IMR-90 (cell line): ENCODE data around the gene HSPB9. TPM values are rescaled to one million over a fixed set of nuclear protein-coding genes. Genes with fewer than 3 reads are reported as not detected.

ENCODE experiments used
- ATAC-seq: fragments of 200-7000 bp; cut with Tn5 transposase; 2 replicates; pipeline ENCODE4 v1.9.1; 2020; ENCODE audit warnings: low read depth, mild to moderate bottlenecking, moderate library complexity
- BruUV-seq: library from RNA; stranded (reverse); fragments of 400-500 nt; replicated peaks from 2 replicates; lab custom pipeline; 2021; lab: Mats Ljungman, UMichigan
- CTCF ChIA-PET: fragments of 300-600 bp; formaldehyde crosslinking; extraction: SDS; loops from one replicate; lab custom pipeline; 2021; ENCODE audit warnings: antibody characterized with exemption; lab: Yijun Ruan, JAX
- POLR2A ChIA-PET: fragments of 300-600 bp; sonication (Branson Sonifier 250); formaldehyde crosslinking; loops from one replicate; lab custom pipeline; 2022; ENCODE audit warnings: antibody characterized with exemption; ENCODE audit not compliant: unreplicated experiment; lab: Charles Lee
- DNase-seq: peaks from one replicate; pipeline ENCODE4 v3.0.0; 2013
- H2AFZ ChIP-seq: replicated peaks from 2 replicates; pipeline ENCODE3; 2013; ENCODE audit warnings: low read length, mild to moderate bottlenecking; ENCODE audit not compliant: poor library complexity
- H2AK5ac ChIP-seq: 2 replicates; pipeline ENCODE4 v1.6.1; 2013; ENCODE audit warnings: low read depth, low read length, inconsistent platforms
- H2AK9ac ChIP-seq: replicated peaks from 2 replicates; pipeline ENCODE3; 2013; ENCODE audit warnings: mild to moderate bottlenecking, low read depth, low read length, moderate library complexity; ENCODE audit not compliant: poor library complexity
- H2BK120ac ChIP-seq: 2 replicates; pipeline ENCODE4 v1.6.1; 2013; ENCODE audit warnings: low read depth, low read length, inconsistent platforms
- H2BK15ac ChIP-seq: 3 replicates; pipeline ENCODE4 v1.6.1; 2013; ENCODE audit warnings: low read depth, low read length, inconsistent platforms
- H2BK20ac ChIP-seq: 2 replicates; pipeline ENCODE4 v1.6.1; 2013; ENCODE audit warnings: low read depth, mild to moderate bottlenecking, inconsistent platforms, low read length, moderate library complexity
- H2BK5ac ChIP-seq: 2 replicates; pipeline ENCODE4 v1.6.1; 2013; ENCODE audit warnings: mild to moderate bottlenecking, low read depth, low read length, inconsistent platforms; ENCODE audit not compliant: poor library complexity, severe bottlenecking
- H3K14ac ChIP-seq: replicated peaks from 2 replicates; pipeline ENCODE4 v1.6.1; 2013; ENCODE audit warnings: low read depth, low read length, inconsistent platforms
- H3K18ac ChIP-seq: 2 replicates; pipeline ENCODE4 v1.6.1; 2013; ENCODE audit warnings: low read depth, low read length, control low read depth
- H3K23ac ChIP-seq: 2 replicates; pipeline ENCODE4 v1.6.1; 2013; ENCODE audit warnings: low read depth, low read length, inconsistent platforms
- H3K27ac ChIP-seq: 2 replicates; pipeline ENCODE4 v1.5.1; 2013; ENCODE audit warnings: mild to moderate bottlenecking, control low read depth, low read length; ENCODE audit not compliant: insufficient read depth
- H3K27me3 ChIP-seq: 2 replicates; pipeline ENCODE4 v1.6.1; 2013; ENCODE audit warnings: low read length; ENCODE audit not compliant: control insufficient read depth, insufficient read depth
- H3K36me3 ChIP-seq: 2 replicates; pipeline ENCODE4 v1.6.1; 2013; ENCODE audit warnings: low read length, mixed read lengths; ENCODE audit not compliant: control insufficient read depth, insufficient read depth
- H3K4ac ChIP-seq: 2 replicates; pipeline ENCODE4 v1.6.1; 2013; ENCODE audit warnings: low read depth, low read length, inconsistent platforms
- H3K4me1 ChIP-seq: 2 replicates; pipeline ENCODE4 v1.6.1; 2013; ENCODE audit warnings: low read length, mixed read lengths; ENCODE audit not compliant: control insufficient read depth, insufficient read depth
- H3K4me2 ChIP-seq: 2 replicates; pipeline ENCODE4 v1.6.1; 2013; ENCODE audit warnings: low read depth, mild to moderate bottlenecking, control low read depth, low read length, moderate library complexity
- H3K4me3 ChIP-seq: 2 replicates; pipeline ENCODE4 v1.5.1; 2013; ENCODE audit warnings: low read depth, mild to moderate bottlenecking, control low read depth, low read length, moderate library complexity; ENCODE audit not compliant: insufficient read depth
- H3K56ac ChIP-seq: 2 replicates; pipeline ENCODE4 v1.6.1; 2013; ENCODE audit warnings: low read length, inconsistent platforms; ENCODE audit not compliant: insufficient read depth; ENCODE audit errors: extremely low read depth
- H3K79me1 ChIP-seq, 2 experiments: 2 replicates each; pipeline ENCODE4 v1.6.1; 2013; ENCODE audit warnings: low read length in 2 of 2, inconsistent platforms in 1 of 2, low read depth in 1 of 2
- H3K9ac ChIP-seq: 2 replicates; pipeline ENCODE4 v1.6.1; 2013; ENCODE audit warnings: low read depth, low read length, control low read depth
- H3K9me1 ChIP-seq: 2 replicates; pipeline ENCODE4 v1.6.1; 2013; ENCODE audit warnings: low read length, inconsistent platforms; ENCODE audit not compliant: insufficient read depth
- H3K9me3 ChIP-seq: 2 replicates; pipeline ENCODE4 v1.6.1; 2013; ENCODE audit warnings: low read length; ENCODE audit not compliant: control insufficient read depth, insufficient read depth
- H4K20me1 ChIP-seq: 2 replicates; pipeline ENCODE4 v1.6.1; 2013; ENCODE audit warnings: low read length, inconsistent platforms; ENCODE audit not compliant: insufficient read depth
- H4K5ac ChIP-seq: 2 replicates; pipeline ENCODE4 v1.6.1; 2013; ENCODE audit warnings: mild to moderate bottlenecking, low read depth, low read length, control low read depth
- H4K8ac ChIP-seq, 2 experiments: 2 replicates each; pipeline ENCODE4 v1.6.1; 2013; ENCODE audit warnings: low read depth in 2 of 2, low read length in 2 of 2, control low read depth in 1 of 2, inconsistent platforms in 1 of 2
- H4K91ac ChIP-seq: 2 replicates; pipeline ENCODE4 v1.6.1; 2013; ENCODE audit warnings: low read depth, low read length, inconsistent platforms; ENCODE audit not compliant: insufficient read depth
- BHLHE40 ChIP-seq: fragments of 150-350 bp; IDR thresholded peaks from 2 replicates; pipeline ENCODE4 v1.6.1; 2016; ENCODE audit warnings: mild to moderate bottlenecking, low read depth, low read length
- CEBPB ChIP-seq: IDR thresholded peaks from 2 replicates; pipeline ENCODE4 v1.6.1; 2012; ENCODE audit warnings: low read depth, low read length, improper control_type of control experiment
- CHD1 ChIP-seq: IDR thresholded peaks from 2 replicates; pipeline ENCODE4 v1.6.1; 2012; ENCODE audit warnings: low read depth, low read length, improper control_type of control experiment
- FOS ChIP-seq: fragments of 150-350 bp; IDR thresholded peaks from 2 replicates; pipeline ENCODE4 v1.6.1; 2016; ENCODE audit warnings: low read depth, low read length
- MAFK ChIP-seq: IDR thresholded peaks from 2 replicates; pipeline ENCODE4 v1.6.1; 2012; ENCODE audit warnings: low read depth, low read length, improper control_type of control experiment
- MXI1 ChIP-seq: IDR thresholded peaks from 2 replicates; pipeline ENCODE4 v1.6.1; 2012; ENCODE audit warnings: low read depth, mild to moderate bottlenecking, low read length, moderate library complexity, borderline replicate concordance
- NFE2L2 ChIP-seq: fragments of 150-350 bp; IDR thresholded peaks from 2 replicates; pipeline ENCODE4 v1.6.1; 2016; ENCODE audit warnings: low read depth, mild to moderate bottlenecking, low read length
- POLR2A ChIP-seq: IDR thresholded peaks from 2 replicates; pipeline ENCODE4 v1.6.1; 2012; ENCODE audit warnings: mild to moderate bottlenecking, low read depth, low read length
- RAD21 ChIP-seq: IDR thresholded peaks from 2 replicates; pipeline ENCODE4 v1.6.1; 2012; ENCODE audit warnings: low read length, improper control_type of control experiment
- RFX5 ChIP-seq: IDR thresholded peaks from 2 replicates; pipeline ENCODE4 v1.8.0; 2012; ENCODE audit warnings: low read depth, mild to moderate bottlenecking, low read length, moderate library complexity
- SMC3 ChIP-seq: fragments of 150-350 bp; IDR thresholded peaks from 2 replicates; pipeline ENCODE4 v1.6.1; 2016; ENCODE audit warnings: low read depth, mild to moderate bottlenecking, antibody characterized with exemption, low read length, moderate library complexity
- WGBS, 2 experiments: methylation state at CpG; one replicate each; pipeline versions ENCODE4 v1.1.5 to v1.1.7; 2013; ENCODE audit warnings: missing lambda C conversion rate in 2 of 2; ENCODE audit not compliant: insufficient read length in 1 of 2; ENCODE audit errors: extremely low coverage in 2 of 2; 5-methylcytosine and 5-hydroxymethylcytosine counted together
- dilution Hi-C: fragments of 300-500 bp; cut with HindIII; formaldehyde crosslinking; loops from one replicate; pipeline ENCODE4 v1.14.3; 2018; ENCODE audit warnings: low sequenced_read_pairs; ENCODE audit not compliant: unreplicated experiment
- in situ Hi-C: fragments of 300-500 bp; cut with MboI; formaldehyde crosslinking; loops from 3 replicates; pipeline ENCODE4 v1.14.3; 2019; ENCODE audit warnings: low sequenced_read_pairs, inconsistent platforms, mixed read lengths
- intact Hi-C: fragments of 100-400 bp; cut with micrococcal nuclease; formaldehyde crosslinking; loops from 2 replicates; pipeline ENCODE4 v1.10.0; 2022
- polyA plus RNA-seq, 3 experiments: library from polyadenylated mRNA; depleted of rRNA; stranded (reverse); fragments of >200 nt; gene quantifications; 2 replicates each; pipeline ENCODE4 v1.2.3, GENCODE V29; 2012; ENCODE audit warnings: low replicate concordance in 1 of 3
- total RNA-seq: library from RNA; depleted of rRNA; stranded (reverse); fragments of >200 nt; gene quantifications from 2 replicates; pipeline ENCODE4 v1.2.3, GENCODE V29; 2012
- TF ChIP-seq, protein P1 (sequence below): fragments of 150-350 bp; IDR thresholded peaks from 2 replicates; pipeline ENCODE4 v1.6.1; 2017; ENCODE audit warnings: mild to moderate bottlenecking, antibody characterized with exemption, low read length, low read depth
- TF ChIP-seq, protein P2 (sequence below): conservative IDR thresholded peaks from 2 replicates; pipeline ENCODE4 v1.5.1; 2012; ENCODE audit warnings: mild to moderate bottlenecking, low read depth, low read length, improper control_type of control experiment
- TF ChIP-seq, protein P3 (sequence below): fragments of 150-350 bp; IDR thresholded peaks from 2 replicates; pipeline ENCODE4 v1.6.1; 2016; ENCODE audit warnings: low read depth, mild to moderate bottlenecking, low read length, moderate library complexity, borderline replicate concordance

Gene HSPB9
- total and polyA plus RNA-seq, 2 of the 4 experiments (the other 2 are of a cell fraction) = not detected

DNA sequence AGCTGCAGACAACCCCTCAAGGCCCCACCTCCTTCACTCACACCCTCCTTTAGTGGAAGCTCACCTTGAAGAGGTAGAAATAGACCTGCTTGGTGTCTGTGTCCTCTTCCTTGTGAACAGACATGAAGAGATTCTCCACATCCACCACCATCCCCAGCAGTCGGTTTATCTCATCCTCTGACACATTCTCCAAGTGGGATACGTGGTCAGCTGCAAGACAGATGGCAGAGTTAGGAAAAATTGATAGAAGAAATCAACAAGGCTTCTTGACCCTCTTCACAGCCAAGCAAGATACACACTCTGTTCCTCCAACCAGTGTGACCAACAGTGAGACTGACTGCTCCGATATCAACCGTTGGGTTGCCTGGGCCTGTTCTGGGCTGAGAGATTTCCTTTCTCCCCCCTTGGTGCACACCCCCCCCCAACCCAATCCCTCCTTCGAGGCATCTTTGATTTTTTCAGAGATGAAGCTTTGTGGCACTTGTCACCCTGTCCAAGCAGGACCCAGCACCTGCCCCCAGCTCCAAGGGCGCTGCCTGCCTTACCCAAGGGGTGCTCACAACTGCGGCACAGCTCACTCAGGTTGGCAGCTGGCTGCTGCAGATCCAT lies 2.3 kb upstream of the HSPB9 start:
- Histone ChIP-seq H3K27ac (no peak overlapping the region), H2AK5ac (peak overlapping the region; percentile 66; the same call in 1 of the 2 replicates), H2AFZ (peak overlapping the region; percentile 47), H3K9ac (peak overlapping the region; percentile 33; the same call in 1 of the 2 replicates), H2BK5ac (no peak overlapping the region), H3K4me3 (peak overlapping the region; percentile 46; the same call in 1 of the 2 replicates), H3K56ac (no peak overlapping the region), H3K4ac (0 out of 2 replicates have a peak overlapping the region, but pooled peaks have one; percentile 30), H2BK20ac (no peak overlapping the region), H3K4me1 (peaks cover 7% of the 10 kb centered on the region), H3K27me3 (no peaks in the 10 kb centered on the region), H2BK120ac (no peak overlapping the region), H4K20me1 (peaks cover 3% of the 10 kb centered on the region; the same call in 1 of the 2 replicates), H4K91ac (no peak overlapping the region), H3K14ac (no peak overlapping the region), H3K9me3 (no peaks in the 10 kb centered on the region), H2AK9ac (peak overlapping the region; percentile 88), H3K9me1 (peaks cover 4% of the 10 kb centered on the region; the same call in 1 of the 2 replicates), H3K36me3 (peaks cover 29% of the 10 kb centered on the region), H3K23ac (no peak overlapping the region), H4K5ac (peak overlapping the region; percentile 20; the same call in 1 of the 2 replicates), H2BK15ac (no peak overlapping the region), H4K8ac (peak overlapping the region in 1 of 2 experiments; percentile 47; a peak in 2 of 4 replicates), H3K4me2 (peak overlapping the region; percentile 82), H3K18ac (no peak overlapping the region), H3K79me1 (peaks cover 10 to 12% of the 10 kb centered on the region in 2 experiments; a peak in 3 of 4 replicates)
- ChIA-PET POLR2A (no interaction called here), CTCF (interaction anchor here (0.9 kb wide), 2 partner anchors 19 to 111 kb away, joined by 3 to 6 read pairs; no protein-coding TSS in a partner anchor)
- DNase-seq = no peak
- no TSS peak for BruUV-seq
- no CpG with 5 or more reads among the region's 7 CpGs for WGBS, 2 experiments
- dilution Hi-C loops = no loop called here
- in situ Hi-C loops = no loop called here
- intact Hi-C loops = no loop called here
- TF ChIP-seq NFE2L2 (no peak), CHD1 (no peak), MAFK (no peak), FOS (no peak), MXI1 (no peak), SMC3 (no peak), RFX5 (no peak), RAD21 (no peak), CEBPB (no peak), BHLHE40 (no peak), POLR2A (no peak)
- TF ChIP-seq, protein P1, sequence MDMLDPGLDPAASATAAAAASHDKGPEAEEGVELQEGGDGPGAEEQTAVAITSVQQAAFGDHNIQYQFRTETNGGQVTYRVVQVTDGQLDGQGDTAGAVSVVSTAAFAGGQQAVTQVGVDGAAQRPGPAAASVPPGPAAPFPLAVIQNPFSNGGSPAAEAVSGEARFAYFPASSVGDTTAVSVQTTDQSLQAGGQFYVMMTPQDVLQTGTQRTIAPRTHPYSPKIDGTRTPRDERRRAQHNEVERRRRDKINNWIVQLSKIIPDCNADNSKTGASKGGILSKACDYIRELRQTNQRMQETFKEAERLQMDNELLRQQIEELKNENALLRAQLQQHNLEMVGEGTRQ = no peak
- TF ChIP-seq, protein P2, sequence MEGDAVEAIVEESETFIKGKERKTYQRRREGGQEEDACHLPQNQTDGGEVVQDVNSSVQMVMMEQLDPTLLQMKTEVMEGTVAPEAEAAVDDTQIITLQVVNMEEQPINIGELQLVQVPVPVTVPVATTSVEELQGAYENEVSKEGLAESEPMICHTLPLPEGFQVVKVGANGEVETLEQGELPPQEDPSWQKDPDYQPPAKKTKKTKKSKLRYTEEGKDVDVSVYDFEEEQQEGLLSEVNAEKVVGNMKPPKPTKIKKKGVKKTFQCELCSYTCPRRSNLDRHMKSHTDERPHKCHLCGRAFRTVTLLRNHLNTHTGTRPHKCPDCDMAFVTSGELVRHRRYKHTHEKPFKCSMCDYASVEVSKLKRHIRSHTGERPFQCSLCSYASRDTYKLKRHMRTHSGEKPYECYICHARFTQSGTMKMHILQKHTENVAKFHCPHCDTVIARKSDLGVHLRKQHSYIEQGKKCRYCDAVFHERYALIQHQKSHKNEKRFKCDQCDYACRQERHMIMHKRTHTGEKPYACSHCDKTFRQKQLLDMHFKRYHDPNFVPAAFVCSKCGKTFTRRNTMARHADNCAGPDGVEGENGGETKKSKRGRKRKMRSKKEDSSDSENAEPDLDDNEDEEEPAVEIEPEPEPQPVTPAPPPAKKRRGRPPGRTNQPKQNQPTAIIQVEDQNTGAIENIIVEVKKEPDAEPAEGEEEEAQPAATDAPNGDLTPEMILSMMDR = no peak
- TF ChIP-seq, protein P3, sequence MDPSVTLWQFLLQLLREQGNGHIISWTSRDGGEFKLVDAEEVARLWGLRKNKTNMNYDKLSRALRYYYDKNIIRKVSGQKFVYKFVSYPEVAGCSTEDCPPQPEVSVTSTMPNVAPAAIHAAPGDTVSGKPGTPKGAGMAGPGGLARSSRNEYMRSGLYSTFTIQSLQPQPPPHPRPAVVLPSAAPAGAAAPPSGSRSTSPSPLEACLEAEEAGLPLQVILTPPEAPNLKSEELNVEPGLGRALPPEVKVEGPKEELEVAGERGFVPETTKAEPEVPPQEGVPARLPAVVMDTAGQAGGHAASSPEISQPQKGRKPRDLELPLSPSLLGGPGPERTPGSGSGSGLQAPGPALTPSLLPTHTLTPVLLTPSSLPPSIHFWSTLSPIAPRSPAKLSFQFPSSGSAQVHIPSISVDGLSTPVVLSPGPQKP = no peak
- no peak for ATAC-seq
